Activated CD8-positive, alpha-beta memory T cell treated with anti-CD3 and anti-CD28 coated beads, Interleukin-2, amount 50 U/mL, for 24 hours (primary cell): ENCODE measurements around the gene NUP93.
"Not testable (repeated sequence)": the region's sequence is repeated elsewhere in the genome, so short reads cannot be mapped to it uniquely, and the experiment has no call there.

ENCODE experiments used
- DNase-seq: peaks from one replicate; pipeline ENCODE4 v3.0.0-alpha.2; 2020; ENCODE audit errors: extremely low read depth

Gene NUP93

DNA sequence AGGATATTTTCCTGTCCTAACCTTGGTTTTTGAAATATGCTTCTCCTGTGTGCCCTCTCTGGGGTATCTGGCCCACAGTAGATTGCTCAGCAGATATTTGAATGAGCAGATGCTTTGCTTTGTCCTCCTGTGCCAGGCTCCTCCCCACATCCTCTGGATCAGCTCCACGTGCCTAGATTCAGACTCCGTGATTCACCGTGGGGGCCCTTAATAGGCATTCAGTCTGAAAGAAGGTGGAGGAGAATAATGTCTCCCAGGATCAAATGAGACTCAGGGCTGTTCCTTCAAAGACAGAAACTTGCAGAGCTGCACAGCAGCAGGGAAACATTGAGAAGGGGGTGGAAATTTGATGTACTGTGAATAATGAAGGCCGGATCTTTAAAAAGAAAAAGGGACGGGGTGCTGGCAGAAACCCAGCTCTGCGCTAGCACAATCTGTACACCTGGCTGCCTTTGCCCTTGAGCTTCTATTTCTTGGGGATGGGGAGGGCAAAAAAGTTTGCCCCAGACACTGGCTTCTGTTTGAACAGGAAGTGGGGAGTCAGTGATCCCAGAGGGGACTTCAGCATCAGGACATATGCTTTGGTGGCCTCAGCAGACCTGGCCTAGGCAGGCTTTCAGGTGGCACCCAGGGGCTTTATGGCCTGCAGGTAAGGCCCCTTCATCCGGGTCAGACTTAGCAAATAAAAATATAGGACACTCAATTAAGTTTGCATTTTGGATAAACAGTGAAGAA lies 119.2 kb downstream of the NUP93 start:
- no peak for DNase-seq

DNA sequence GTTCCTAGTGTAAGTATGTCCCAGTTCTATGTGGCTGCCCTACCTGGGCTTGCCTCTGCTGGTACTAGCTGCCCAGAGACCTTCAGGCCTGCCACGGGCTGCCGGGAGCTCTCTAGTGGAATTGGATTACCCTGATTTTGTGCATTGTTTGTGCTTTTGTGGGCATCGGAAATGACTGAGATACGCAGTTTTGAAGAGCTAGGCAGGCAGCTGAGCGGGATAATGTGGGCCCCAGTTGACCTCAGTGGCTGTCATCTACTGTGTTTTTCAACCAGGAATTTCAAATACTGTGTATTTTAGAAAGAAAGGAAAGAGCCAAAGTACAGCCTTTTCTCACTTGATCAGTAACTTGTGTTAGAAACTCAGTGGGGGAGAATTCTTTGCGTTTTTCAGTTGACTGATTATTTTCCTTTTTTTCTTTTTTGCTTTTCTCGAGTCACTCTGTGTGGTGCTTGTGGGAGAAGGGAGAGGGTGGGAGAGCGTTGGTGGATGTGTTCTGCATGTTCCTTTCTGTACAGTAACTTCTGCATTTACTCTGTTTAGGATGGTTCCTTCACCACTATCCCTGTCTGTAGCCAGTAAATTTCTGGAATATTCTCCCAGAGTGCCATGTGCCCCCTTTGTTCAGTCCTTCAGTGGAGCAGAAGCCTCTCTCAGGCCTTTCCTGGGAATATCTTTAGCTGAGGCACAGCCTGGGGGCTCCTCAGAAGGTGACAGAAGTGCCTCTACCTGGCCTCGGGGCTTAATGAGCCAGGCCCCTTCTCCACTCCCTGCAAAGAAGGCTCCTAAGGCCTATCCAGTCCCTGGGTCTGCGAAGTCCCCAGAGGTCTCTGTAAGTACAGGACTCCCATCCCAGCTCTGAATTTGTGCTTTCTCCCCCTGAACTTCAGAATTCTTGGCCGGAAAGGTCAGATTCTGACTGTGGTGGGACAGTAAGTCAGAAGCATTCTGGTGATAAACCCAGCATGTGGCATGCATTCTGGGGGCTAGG lies 120.1 kb downstream of the NUP93 start:
- DNase-seq: no peak

DNA sequence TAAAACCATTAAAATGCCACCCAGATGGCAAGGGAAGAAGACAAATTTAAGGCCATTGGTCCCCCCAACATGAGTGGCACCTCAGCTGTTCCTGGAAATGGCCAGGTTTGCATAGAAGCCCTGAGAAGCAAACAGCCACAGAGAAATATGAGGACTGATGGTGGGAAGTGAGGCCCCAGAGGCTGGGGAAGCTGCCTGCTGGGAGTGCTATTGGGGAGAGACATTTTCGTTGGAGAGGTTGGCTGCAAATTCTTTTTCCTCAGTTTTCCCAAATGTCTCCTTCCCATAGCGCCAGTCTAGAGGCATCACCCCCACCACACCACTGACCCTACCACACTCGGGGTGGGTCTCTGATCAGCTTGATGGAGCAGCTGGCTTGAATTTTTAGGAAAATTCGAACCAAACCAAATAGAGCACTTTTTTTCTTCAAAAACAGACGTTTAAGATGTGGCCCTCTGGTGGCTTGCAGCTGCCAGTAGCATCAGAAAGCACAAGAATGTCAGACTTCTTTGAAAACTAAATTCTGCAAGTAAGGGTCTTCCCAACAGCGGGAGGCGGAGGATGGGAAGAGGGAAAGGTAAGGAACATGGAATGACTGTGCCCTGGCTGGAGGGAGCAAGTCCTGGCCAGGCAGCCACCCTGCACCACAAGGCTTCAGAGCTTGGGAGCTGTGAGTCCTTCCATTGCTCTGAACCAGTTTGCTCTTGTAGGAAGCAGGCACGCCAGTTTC lies 121.9 kb downstream of the NUP93 start:
- no peak for DNase-seq

DNA sequence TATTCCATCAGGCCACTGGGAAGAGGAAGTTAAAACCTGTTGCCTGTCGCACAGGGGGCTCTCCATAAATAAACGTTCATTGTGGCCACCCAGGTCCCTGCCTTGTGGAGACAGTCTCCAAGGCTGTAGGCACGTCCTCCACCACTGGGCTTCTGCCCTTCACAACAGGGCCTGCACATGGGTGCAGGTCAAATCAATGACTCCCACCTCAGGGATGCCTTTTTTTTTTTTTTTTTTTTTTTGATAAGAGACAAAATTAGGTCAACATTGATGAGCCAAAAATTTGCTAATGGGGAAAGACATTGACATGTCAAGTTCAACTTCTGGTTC lies 122.4 kb downstream of the NUP93 start:
- no peak for DNase-seq

DNA sequence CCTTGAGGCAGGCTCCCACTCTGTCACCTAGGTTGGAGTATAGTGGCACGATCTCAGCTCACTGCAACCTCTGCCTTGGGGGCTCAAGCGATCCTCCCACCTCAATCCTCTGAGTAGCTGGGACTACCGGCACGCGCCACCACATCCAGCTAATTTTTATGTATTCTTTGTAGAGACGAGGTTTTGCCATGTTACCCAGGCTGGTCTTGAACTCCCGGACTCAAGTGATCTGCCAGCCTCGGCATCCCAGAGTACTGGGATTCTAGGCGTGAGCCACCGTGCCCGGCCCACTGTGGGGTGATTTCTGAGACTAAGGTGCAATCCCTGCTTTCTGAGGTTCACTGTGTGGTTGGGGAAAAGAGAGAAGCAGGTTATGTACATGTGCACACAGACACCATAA lies 123.0 kb downstream of the NUP93 start:
- no peak for DNase-seq

GRCh38 chr16:56855201-56855600 lies 125.3 kb downstream of the NUP93 start:
- no peak for DNase-seq

GRCh38 chr16:56855946-56856345 lies 126.0 kb downstream of the NUP93 start:
- no peak for DNase-seq

DNA sequence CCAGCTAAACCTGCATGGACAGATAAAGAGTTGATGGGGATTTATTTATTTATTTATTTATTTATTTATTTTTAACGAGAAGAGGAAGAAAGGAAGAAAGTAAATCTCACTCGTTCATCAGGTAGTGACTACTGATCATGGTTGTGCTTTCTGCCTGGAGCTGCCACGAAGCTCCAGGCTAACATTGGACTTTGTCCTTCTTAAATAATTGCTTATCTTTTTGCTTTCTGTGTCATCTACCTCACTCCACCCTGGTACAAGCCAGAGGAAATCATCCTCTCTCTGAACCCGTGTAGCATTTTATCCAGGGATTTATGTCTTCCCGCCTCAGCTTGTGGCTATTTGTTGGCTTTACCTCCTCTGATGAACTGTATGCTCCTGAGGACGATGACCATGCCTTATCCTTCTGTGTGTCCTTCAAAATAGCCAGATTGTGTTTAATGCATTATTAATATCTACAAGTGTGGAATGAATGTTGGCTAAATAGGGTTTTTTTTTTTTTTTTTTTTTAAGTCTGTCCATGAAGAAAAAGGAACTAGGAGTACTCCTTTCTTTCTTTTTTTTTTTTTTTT lies 127.0 kb downstream of the NUP93 start:
- no peak for DNase-seq

- no peak for DNase-seq
Observed at GRCh38 chr16:56858374-56858773, 128.4 kb downstream of the NUP93 start.

- no peak for DNase-seq
Observed at GRCh38 chr16:56859636-56860035, 129.7 kb downstream of the NUP93 start.

DNA sequence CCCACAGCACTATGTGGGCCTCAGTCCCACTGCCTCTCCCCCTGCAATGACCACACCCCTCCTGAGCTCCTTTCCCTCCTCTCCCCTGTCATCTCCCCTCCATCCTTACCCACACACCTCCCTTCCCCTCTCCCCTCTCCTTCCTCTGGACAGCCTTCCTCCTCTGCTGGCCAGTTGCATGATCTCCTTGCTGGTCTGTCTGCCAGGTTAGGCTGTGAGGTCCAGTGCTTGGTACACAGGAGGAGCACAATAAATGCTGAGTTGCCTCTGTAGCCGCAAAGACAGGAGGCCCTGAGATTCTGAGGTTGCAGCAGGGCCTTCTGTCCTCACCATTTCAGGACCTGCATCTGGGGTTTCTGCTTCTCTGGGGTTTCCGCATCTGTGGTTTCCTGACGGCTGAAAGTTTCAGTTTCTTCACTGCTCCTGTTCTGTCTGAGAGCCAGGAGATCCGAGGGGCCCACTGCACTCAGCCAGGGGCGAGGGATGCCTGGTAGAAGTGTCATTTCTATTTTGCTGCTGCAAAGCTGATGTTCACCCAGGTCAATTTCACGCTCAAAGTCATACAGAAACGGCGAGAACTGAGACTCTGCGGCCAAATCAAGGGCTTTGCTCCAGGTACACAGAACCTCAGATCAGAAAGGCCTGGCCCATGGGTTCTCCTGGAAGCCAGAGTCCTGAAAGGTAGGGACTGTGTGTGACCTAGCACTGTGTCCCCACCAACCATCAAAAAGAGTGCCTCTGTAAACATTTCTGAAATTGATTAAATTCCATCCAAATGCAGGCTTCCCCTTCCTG lies 130.5 kb downstream of the NUP93 start:
- no peak for DNase-seq

DNA sequence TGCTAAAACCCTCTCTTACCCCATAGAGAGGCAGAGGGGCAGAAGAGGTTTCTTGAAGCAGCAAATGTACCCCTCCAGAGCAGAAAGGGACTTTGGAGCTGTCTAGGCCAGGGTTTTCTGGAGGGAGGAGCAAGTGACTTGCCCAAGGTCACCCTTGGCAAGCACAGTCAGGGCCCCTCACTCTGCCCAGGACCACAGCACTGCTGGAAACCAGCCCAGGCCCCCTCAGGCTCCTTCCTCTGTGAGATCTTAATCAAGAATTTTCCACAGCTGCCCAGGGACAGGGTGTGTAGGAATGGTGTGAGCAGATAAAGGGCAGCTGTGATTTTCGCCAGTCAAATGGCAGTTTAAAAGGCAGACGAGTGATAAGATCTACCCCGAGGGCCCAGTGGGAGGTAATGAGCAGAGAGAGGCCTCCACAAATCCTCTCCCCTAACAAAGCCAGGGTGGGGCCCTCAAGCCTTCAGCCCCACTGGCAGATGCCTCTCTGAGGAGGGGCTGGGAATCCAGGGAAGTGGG lies 131.2 kb downstream of the NUP93 start:
- no peak for DNase-seq

DNA sequence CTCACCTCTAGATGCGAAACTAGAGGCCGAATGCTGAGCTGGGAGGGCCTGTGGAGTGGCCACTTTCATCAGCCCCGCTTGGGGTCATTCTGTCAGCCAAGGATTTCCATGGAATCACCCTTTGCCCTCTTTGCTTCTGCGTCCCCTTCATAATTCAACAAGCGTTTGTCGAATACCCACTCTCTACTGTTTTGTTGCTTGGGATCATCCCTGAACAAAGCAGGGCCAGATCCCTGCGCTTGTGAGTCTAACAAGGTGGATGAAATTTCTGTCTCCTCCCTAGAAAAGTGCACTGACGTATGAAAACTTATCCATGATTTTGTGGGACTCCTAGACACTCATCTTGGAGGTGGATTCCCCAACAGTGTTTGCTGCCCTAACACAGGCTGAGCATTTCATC lies 131.8 kb downstream of the NUP93 start:
- DNase-seq: no peak

GRCh38 chr16:56862776-56863175 lies 132.8 kb downstream of the NUP93 start:
- no peak for DNase-seq

DNA sequence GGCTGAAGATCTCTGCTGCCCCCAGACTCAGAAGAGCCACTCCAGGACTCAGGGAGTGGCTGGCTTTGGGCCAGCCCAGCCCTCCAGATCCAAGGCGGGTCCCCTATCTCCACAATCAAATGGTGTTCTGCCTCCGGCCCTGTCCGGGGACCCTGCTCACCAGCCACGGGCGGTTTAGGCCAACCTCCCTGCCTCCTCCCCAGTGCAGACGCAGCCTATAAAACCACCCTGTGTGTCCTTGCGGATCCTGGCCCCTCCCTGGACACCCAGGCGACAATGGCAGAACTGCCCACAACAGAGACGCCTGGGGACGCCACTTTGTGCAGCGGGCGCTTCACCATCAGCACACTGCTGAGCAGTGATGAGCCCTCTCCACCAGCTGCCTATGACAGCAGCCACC lies 135.0 kb downstream of the NUP93 start, which contains the start of gene SLC12A3:
TSS of gene SLC12A3 (plus strand) at position 248 of the 400 bp plus-strand sequence. CDS start at position 277, 29 bp downstream.
- no peak for DNase-seq

- DNase-seq: no peak
Observed at GRCh38 chr16:56865394-56866062, 135.6 kb downstream of the NUP93 start.

DNA sequence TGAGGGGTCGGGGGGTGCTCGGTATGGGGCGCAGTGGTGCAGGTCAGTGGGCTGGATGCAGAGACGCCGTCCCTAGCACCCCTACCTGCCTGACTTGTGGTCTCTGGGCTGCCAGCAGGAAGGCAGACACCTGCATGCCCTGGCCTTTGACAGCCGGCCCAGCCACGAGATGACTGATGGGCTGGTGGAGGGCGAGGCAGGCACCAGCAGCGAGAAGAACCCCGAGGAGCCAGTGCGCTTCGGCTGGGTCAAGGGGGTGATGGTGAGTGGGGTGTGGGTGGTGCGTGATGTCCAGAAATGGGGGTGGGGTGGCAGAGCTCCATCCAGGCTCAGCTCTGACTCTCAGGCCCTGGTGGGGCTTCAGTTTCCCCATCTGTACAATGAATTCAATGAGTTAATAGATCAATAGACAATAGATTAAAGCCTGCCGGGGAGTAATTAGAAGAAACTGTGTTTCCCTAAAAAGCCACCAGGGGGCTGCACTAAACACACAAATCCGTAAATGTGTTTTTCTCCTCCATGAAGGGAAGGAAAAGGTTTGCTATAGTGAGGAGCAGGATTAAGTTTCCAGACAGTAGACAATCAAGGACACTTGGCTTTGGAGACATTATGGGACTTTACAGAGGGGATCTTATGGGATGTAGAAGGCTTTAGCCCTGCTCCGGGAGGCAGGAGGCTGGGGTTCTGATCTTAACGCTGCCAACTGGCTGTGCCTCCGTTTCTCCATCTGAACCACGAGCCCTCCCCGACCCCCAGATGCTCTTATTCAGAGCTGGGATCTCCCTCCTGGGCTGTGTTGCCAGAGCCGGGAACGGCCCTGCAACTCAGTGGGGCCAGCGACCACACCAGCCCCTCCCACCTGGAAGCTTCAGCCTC lies 137.3 kb downstream of the NUP93 start:
- no peak for DNase-seq

DNA sequence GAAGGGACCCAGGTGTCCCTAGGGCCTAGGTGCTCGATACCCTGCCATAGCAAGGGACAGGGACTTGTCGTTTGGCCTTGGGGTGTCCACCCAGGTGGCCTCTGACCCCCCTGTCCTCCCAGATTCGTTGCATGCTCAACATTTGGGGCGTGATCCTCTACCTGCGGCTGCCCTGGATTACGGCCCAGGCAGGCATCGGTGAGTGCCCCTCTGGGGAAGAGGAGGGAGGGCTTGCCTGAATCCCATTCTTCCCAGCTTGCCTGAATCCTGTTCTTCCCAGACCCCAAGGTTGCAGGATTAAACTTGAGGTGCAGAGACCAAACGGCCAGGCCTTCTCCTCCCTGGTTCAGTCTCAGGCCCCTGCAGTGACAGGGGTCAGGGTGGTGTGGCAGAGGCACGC lies 138.2 kb downstream of the NUP93 start:
- DNase-seq: no peak

GRCh38 chr16:56868766-56869165 lies 138.8 kb downstream of the NUP93 start:
- DNase-seq: not testable (repeated sequence)
